Stimulated activated CD4-positive, alpha-beta T cell treated with anti-CD3 and anti-CD28 coated beads, Interleukin-4, amount 100 ng/mL, for 4 hours (primary cell): ENCODE data around the gene PRDM16.

ENCODE experiments used
- DNase-seq, 2 experiments: peaks; one replicate each; pipeline ENCODE4 v3.0.0-alpha.2; 2020

PRDM16 gene

DNA sequence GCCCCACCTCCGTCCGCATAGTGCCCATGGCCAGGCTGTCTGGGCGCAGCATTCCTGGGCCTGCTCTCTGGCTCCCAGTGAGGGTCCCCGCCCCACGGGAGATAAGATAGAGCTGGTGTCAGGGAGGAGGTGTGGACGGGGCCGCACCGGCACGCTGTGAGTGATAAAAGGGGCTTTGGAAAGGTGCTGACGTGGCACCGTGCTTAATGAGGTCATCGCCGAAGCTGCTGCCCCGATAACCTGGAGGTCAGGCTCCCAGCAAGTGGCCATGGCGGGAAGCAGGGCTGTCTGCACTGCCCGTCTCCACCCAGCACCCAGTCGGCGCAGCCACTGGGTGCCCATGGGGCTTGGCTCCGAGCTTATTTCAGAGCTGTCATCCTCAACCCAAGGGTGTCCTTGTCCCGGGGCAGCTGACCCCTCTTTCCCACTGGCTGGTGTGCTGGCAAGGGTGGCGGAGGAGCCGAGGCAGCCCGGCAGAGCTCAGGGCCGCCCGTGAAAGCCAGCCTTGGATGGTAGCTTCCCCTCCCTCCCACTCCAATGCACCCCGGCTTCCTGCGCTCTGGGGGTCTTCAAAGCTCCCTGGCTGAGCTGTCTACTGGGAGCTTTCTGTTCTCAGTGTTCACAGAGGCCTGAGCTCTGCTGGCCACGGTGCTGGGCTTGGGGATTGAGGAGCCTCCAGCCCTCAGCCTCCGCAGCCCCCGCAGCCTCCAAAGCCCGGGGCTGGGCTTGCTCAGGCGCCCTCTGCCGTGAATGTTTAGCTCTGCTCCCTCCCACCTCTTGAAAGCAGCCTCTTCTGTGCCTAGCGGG lies 280.4 kb downstream of the PRDM16 start:
- DNase-seq, result no peak

DNA sequence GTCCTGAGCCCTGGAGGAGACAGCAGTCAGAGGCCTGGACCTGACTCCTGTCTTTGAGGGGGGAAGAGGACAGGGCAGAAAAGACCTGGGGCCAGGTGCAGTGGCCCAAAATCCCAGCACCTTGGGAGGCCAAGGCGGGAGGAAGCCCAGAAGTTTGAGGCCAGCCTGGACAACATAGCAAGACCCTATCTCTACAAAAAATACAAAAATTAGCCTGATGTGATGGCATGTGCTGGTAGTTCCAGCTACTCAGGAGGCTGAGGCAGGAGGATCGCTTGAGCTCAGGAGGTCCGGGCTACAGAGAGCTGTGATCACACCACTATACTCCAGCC lies 280.9 kb downstream of the PRDM16 start:
- DNase-seq, result no peak

DNA sequence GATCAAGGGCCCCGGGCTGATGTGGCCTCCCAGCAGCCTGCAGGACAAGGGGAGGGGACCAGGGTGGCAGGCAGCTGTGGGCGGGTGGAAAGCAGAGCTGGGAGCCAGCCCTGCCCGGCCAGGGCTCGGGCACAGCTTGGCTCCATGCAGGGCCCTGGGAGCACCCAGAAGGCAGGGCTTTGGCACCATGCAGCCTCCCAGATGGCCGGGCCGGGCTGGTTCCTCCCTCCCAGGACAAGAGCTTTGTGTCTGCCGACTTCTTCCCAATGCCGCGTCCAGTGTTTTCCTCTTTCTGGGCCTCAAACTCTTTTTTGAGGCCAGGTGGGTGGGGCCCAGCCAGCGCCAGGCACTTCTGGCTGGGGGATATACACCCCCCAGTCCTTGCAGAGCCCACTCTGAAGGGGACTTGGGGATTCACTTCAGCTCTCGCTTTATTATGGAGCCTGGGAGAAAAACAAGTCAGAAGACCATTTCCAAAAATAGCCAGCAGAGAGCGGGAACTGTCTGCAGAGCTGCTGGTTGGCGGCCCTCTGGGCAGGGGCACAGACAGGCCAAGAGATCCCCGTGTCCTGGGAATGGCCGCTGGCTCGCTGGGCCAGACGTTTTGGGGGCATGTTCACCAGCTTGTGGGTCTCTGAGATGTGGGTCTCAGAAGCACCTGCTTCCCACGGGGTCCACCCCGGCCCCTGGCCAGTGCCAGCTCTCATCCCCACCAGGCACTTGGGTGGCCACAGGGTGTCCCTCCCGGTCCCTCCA lies 281.7 kb downstream of the PRDM16 start:
- DNase-seq, result no peak

DNA sequence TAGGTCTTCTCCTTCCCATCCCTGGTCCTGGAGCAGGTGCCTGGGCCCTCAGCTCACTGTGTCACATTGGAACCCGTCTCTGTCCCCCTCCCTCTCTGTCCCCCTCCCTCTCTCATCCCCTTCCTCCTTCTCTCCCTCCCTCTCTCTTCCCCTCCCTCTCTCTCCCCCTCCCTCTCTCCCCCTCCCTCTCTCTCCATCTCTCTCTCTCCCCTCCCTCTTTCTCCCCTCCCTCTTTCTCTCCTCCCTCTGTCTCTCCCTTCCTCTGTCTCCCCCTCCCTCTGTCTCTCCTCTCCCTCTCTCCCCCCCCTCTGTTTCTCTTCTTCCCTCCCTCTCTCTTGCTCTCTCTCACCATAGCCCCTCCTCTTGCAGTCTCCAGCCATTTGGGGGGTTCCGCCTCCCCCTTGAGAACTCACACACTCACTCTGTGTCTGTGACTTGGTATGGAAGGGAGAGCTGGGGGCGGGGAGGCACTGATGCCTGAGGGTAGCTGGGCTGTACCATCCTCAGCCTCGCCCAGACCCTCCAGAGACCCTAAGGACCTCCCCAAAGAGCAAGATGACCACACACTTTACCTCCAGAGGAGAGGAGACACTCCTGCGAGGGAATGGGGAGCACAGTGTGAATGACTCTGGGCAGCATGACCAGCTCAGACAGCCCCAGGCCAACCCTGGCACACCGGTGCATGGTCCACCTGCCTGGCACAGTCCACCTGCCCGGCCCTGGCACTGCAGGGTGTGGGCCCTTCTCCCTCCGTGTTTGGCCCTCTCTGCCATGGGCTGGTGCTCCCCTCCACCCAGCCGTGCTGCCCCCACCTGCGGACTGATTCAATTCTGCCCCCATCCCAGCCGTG lies 282.7 kb downstream of the PRDM16 start:
- no peak for DNase-seq

DNA sequence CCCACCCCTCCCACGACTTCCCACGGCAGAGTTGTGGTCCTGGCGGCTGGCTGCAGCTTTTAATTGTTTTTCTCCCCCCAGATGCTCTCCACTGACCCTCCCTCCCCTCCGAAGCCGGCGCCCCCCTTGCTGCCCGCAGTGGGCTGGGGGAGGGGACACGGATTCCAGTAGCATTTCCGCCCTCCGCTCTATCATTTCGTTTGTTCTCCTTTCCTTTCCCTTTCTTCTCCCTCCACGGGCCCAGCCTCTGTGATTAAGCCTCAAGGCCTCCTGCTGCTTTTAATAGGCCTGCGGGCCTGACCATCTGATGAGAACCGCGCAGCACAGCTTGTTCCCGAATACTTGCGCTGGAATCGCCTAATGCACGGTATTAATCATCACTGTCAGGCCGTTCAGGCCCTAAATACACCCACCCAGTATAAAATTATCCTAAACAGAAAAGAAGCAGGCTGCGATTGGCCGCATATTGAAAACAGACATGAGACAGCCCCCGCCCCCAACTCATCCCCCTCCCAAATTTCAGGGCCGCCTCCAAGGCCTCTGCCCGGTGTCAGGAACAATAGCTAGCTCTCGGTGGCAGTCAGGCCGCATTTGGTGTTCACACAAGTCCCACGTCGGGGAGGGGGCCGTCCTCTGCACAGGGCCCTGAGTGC lies 283.4 kb downstream of the PRDM16 start:
- DNase-seq, result no peak

DNA sequence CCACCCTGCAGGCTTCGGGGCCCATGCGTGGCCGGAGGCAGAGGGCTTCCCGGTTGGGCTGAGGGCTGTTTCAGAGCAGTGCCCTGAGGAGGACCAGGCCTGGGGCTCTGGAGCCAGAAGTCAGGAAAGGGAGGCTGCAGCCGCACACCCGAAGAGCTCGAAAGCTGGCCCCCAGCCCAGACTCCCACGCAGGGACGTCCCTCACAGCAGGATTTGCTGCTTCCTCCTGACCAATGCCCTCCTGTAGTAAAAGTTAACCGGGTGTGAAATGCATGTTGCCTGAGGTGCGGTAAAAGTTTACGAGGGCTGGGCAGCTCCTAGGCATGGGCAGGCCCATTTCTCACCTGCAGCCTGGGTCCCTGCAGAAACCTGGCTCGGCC lies 283.9 kb downstream of the PRDM16 start:
- no peak for DNase-seq

DNA sequence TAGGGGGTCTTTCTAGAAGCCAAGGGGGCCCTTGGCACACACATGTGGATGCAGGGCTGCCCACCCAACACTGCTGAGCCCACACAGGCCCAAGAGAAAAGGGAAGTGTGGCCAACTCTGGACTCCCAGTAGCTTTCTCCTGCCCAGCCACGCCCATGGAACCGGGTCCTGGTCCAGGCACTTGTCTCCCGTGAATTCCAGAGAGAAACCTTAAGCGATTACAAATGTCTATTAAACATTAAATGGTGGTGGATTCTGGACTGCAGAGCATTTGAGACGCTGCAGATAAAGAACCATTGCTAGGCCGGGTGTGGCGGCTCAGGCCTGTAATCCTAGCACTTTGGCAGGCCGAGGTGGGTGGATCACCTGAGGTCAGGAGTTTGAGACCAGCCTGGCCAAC lies 284.9 kb downstream of the PRDM16 start:
- DNase-seq, result no peak

DNA sequence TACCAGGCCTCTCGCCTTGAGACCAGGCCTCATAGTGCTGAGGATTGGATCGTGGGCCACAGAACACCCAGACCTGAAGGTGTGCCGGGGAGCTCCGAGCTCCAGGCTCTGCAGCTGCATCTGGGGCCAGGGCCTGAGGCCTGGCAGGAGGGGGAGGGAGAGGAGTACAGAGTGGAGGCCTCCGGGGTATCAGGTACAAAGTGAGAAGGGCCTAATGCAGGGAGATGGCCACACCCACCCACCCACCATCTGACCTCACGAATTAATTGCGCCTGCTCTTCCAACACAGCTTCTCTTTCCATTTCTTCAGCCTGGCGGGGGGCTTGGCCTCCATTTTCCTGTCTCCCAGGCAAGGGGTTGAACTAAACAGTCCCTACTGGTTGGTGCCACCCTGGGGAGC lies 286.1 kb downstream of the PRDM16 start:
- DNase-seq, result no peak

DNA sequence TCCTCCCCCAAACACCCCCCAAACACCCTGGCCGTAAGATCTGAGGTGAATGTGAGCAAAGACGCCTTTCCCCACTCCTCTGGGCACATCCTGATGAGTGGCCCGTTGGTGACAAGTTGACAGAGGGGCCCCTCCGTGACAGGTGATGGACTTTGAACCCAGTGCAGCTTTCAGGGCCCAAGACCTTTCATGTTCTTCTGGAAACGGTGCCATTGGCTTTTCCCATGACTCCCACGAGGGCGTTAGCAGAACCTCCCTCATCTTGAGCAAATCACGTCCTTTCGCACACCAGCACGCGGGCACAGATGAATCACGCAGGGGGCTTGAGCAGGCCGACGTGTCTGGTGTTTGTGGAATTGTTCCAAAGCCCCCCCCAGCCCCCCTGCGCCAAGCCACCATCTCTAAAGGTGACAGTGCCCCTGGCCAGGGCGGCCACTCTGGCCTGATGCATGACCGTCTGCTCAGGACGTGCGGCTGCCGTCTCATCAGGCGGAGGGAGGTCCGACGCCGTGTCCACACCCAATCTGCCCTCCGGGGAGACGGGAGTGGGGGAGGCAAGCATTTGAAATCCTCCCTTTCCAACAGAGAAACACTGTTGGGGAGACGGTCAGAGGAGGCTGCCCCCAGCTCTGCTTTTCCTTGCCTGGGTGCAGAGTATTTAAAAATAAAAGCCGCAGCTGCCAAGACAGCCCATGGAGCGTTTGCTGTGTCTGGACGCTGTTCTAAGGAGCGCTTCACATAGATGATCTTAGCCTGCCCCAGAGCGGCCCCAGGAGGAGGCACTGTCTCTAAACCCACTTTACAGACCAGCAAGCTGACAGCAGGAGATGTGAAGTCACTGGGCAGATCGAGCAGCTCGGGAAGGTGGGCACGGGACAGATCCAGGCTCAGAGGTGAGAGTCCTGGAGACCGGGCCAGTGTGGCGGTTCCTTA lies 287.2 kb downstream of the PRDM16 start:
- DNase-seq, result no peak

DNA sequence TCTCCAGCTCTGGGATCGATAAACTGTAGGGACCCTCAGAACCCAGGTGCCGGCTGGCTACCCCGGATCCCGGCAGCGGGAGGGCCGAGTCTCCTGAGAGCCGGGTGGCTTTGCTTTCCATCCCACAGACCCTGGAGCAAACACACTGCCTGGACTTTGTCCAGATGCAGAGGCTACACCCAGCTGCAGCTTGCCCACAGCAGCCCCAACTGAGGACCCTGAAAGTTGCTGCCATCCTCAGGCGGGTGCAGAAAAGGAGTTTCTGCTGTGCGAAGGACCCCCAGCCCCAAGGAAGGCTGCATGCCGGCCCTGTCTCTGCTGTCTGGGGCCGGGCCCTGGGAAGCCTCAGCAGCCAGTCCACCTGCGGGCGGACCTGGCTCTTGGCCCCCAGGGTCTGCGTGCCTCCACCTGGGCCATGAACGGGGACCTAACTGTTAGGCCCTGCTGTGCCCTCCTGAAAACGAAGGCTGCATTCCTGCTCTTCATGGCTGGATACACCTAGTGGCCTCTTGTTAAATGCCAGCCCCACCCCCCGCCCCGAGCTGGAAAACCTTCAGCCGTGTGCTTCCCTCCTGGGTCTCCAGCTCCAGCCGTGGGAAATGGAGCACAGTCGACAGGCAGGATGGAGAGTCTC lies 287.9 kb downstream of the PRDM16 start:
- no peak for DNase-seq

DNA sequence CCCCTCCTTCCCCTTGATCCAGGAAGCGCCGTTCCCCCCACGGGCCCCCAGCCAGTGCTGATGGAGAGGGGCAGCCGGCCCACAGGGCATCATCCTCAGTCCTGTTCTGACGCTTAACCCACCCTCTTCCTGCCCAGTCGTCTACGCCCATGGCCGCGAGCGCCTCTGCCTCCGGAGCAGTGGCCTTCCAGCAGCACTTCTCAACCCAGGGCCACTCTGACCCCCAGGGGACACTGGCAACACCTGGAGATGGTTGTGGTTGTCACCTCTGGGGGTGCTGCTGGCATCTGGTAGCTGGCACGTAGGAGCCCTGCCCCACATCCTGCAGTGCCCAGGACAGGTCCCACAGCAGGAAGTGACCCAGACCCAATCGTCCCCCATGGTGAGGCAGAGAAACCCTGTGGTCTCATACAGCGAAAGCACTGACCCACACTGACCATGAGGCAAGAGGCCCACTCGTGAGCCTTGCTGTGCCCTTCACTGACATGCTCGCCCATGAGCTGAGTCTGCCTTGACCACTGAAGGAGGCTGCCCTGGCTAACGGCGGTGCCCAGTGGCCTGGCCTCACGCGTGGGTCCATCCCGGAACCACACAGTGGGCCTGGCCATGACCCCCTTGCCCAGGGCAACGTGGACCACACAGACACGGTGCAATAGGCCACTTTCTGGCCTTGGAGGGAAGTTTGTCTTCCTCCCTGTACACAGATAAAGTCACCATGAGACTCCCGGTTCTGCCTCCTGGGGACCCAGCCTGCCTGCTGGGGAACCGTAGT lies 288.7 kb downstream of the PRDM16 start:
- DNase-seq, result no peak

DNA sequence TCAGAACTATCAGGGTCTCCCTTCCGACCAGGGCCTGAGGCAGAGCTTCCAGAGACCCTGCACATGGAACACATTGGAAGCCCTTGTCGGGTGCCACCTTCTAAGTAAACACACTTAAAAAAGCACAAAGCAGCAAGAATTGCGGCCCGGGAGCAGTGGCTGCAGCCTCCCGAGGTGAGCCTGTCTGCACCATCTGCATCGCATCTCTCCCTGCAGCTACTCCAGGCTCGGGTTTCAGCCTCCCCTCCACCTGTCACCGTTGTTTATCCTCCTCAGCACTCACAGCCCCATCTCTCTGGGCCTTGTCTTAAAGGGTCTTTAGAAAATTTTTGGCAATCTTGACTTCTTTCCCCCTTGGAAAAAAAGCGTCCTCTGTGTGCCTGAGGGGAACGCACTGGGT lies 290.3 kb downstream of the PRDM16 start:
- no peak for DNase-seq

DNA sequence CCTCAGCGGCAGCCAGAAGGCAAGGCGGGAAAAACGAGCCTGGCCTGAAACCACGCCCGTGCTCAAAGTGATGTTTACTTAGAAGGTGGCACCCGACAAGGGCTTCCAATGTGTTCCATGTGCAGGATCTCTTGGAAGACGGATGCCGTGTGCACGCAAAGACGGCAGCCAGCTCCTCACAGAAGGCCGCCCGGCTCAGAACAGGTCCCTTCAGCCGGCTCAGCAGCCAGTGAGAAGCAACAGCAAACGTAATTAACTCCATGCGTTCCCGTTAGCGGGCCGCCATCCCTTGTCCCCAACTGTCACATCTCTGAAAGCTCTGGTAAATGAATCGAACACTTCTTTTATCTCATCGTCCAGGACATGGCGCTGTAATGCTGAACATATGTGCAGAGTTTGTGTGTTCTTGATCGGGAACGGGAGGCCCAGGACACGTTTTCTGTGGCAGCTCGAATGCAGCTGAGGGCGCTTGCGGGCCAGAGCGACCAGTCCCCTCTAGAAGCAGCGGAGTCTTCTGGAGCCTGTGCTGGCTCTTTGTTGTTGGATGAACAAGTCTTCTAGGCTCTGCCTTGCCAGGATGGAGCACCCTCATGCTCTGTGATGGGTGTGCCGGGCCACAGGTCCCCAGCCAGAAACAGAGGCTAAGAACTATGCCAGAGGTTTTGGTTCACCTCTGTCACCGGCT lies 290.9 kb downstream of the PRDM16 start:
- DNase-seq, result no peak

DNA sequence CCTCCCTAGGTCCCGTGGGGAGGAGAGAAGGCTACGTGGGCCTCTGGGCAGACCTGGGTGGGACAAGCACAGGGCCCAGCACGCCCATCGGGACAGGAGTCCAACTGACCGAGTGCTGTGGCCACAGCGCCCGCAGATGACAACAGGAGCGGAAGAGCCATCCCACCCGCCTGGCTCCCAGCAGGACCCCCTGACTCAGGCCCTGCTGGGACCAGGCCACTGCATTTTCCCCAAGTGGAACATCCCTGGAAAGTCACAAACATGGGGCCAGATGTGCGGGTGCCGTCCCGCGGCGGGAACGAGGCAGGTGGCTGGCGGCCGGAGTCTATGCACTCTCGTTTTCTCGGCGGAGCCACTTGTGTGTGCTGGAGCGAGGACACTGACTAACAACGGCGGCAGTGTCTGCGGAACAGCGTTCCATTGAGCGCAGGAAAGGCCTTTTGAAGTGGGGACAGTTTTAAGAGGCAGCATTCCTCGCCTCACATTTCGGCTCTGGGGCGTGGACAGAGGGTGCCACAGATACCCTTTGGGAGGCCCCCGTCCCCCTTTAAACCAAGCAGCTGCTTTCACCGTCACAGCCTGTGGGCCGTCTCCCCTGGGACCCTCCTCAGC lies 291.7 kb downstream of the PRDM16 start:
- DNase-seq, result no peak

DNA sequence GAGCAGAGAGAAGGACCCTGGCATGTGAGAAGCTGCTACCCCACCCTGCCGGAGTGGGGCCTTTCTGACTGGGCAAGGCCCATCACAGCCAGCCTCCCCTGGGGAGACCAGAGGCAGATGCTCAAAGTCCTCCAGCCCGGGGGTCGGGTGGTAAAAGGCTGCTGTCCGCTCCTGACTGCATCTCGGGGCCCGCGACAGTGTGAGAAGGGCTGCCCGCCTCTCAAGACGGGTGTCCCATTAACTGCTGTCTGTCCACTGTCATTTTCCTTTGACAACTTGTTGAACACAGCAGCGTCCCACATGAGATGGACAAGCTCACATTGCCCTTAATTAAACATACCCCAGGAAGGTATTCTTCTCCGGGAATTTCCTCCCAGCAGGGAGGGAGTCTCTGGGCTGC lies 294.0 kb downstream of the PRDM16 start:
- no peak for DNase-seq

DNA sequence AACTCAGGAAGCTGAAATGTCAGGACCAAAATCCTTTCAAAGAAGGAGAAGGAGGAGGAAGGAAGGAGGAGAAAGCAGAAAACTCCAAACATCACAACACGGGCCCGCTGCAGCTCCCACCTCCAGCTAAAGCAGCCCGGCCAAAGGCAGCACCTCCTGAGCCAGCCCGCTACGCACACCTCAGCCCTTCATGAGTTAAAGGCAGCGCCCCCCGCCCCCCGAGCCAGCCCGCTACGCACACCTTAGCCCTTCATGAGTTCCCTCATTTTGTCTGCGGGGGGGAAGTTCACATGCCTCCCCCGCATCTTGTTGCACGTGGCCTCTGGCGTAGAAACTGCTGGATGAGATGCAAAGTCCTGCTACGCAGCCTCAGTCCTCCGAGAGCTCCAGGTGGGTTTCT lies 294.8 kb downstream of the PRDM16 start:
- DNase-seq, result no peak

DNA sequence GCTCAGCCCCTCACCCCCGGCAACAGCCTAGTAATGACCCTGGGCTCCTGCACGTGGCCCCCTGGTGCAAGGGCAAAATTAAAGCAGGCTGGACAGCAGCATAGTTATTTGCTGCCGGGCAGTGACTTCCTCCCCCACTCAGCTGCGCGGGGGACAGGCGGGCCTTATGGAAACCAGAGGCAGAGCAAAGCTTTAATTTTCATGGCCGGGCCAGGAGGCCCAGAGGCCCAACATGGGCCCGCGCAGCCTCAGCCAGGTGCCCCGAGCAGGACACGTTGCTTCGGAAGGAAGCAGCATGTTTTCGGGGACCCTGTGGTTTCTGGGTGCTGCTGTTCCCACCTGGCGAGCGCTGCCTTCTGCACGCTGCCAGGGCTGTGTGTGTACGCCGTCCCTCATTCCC lies 295.5 kb downstream of the PRDM16 start:
- DNase-seq, result no peak

DNA sequence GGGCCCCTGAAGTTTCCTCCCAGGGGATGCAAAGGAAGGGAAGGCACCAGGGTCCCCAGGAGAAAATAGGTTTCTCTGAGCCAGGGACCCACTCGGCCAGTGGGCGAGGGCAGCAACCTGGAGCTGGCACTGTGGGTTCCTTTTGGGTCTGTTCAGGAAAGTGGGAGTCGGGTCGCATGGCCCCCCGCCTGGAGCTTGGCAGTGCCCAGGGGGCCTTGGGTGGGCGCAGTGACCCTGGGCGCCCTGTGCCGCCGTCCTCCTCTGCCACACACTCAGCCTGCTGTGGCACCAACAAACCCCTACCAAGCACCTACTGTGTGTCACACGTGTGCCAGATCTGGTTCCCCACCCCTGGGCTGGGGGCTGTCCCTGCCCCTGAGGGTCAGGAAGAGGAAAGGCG lies 296.0 kb downstream of the PRDM16 start:
- DNase-seq, result no peak

DNA sequence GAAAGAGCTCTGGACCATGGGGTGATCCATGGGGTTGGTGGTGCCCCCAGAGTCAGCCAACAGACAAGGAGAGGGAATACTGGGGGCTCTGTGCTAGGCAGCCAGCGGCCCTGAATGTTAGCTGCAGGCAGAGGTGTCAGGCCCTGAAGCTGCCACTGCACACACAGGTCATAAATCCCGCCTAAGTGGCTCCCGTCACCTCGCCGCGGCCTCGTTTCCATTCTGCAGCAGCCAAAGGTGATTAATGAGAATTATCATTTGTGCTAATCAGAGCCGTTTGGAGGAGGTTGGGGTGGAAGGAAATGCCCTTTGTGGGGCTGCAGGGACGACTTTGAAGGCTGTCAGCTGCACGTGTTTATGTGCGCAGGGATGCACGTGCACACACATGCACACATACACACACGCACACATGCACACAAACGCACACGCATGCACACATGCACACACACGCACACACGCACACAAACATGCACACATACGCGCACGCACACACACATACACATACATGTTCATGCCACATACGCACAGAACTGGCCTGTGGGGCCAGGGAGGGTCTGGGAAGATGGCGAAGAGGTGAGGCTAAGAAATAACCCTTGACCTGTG lies 296.6 kb downstream of the PRDM16 start:
- no peak for DNase-seq
